HG03460 (cell line): Measurements from ENCODE around the gene CXCL16.
"Not testable (repeated sequence)": the region's sequence is repeated elsewhere in the genome, so short reads cannot be mapped to it uniquely, and the experiment has no call there.

Experiments
- ATAC-seq: cut with Tn5 transposase; IDR thresholded peaks from one replicate; pipeline ENCODE4 v1.9.1; 2021; ENCODE audit not compliant: unreplicated experiment

Gene CXCL16

DNA sequence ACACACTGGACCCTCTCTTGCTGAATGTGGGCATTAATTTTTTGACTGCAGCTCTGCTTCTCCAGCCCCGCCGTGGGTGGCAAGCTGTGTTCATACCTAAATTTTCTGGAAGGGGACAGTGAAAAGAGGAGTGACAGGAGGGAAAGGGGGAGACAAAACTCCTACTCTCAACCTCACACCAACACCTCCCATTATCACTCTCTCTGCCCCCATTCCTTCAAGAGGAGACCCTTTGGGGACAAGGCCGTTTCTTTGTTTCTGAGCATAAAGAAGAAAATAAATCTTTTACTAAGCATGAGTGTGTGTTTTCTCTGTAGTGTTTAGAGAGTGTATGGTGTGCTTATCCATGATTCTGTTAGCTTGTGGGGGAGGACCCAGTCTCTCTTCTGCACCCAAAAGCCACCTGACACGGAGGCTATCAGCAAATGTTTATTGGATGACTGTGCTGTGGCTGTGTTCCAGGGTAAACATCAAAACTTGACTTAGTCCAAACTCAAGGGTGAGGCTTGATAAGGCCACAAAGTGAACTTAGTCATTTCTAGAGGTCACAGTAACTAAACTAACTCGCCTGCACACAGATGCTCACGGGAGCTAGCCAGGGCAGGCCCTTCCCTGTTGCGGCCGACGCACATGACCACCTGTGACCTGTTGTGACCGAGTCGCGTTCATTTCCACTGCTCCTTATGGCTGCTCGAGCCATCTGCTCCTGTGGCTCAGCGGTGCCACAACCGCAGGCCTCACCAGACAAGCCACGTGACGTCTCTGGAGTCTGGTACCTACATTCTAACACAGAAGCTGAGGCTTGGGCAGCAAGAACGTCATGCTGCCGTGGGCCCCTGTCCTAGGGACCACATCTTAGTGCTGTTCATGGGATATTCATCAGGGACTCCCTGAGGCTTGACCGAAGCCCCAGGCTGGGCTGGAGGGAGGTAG is 18.3 kb downstream of the CXCL16 start:
- ATAC-seq, result no peak

DNA sequence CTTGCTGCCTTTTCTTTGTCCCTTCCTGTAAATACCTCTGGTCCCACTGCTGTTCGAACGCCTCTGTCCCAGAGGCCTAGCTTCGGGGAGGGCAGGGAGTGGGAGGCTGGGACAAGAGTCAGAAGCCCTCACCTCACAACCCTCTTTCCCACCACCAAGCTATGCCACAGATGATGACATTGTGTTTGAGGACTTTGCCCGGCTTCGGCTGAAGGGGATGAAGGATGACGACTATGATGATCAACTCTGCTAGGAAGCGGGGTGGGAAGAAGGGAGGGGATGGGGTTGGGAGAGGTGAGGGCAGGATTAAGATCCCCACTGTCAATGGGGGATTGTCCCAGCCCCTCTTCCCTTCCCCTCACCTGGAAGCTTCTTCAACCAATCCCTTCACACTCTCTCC is 18.9 kb downstream of the CXCL16 start:
- no peak for ATAC-seq

DNA sequence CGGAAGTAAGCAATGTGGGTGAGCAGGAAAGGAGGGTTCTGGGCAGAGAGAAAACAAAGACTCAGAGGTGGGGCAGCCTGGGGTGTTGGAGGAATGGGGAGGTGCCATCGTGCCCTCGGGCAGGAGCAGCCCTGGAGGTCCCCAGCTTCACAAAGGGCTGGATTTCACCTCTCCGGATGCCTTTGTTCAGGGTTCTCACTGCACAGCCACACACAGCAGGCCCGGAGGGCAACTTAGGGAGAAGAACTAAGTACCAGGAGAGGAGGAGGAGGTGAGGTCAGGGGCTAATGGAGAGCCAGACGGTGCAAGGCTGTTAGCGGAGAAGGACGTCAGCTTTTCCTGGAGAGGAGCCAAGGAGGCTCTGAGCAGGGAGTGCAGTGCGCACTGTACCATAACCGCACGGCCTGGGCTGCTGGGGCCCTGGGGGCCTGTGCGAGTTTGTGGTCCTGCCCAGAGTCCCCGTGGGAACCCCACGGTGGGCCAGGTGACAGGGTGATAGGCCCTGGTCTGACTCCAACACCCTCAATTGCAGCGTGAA is 20.0 kb downstream of the CXCL16 start:
- no peak for ATAC-seq

DNA sequence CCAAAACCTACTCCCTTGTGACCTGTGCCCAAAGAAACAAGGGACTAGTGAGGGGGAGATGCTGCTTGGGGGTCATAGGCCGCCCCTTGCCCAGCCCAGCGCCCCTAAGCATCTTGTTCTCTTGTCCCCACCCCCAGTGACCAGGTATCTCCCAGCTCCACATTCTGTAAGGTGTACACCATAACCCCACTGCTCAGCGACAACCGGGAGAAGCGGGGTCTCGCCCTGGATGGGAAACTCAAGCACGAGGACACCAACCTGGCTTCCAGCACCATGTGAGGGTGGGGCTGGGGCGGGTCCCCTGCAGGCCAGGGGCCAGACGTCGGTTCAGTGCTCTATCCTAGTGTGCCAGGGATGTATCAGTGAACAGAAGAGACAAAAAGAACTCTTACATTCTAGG is 20.6 kb downstream of the CXCL16 start:
- no peak for ATAC-seq

DNA sequence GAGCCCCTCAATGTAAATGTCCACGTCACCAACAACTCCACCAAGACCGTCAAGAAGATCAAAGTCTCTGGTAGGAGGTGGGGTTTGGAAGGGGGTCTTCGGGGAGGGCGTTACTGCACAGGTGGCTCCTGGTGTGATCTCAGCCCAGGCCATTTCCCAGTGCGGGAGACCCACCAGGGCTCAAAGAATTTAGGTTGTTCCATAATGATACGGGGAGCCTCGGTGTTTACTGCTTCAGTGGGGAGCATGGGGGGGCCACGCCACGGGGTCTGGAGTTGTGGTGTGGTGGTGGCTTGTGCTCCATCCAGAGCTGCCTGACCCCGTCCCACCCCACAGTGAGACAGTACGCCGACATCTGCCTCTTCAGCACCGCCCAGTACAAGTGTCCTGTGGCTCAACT is 21.5 kb downstream of the CXCL16 start:
- ATAC-seq, result no peak

DNA sequence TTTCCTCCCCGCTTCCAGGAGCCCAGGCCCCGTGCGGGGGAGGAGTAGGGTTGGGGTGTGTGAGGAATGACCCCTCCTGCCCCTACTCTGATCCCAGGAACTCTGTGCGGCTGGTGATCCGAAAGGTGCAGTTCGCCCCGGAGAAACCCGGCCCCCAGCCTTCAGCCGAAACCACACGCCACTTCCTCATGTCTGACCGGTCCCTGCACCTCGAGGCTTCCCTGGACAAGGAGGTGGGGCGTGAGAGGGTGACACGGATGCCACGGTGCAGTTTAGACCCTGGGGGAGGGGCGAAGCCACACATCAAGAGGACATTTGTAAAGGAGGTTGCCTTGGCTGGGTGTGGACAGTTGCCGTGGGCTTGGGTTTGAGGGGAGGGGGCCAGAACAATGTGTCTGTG is 21.9 kb downstream of the CXCL16 start:
- ATAC-seq, result no peak

DNA sequence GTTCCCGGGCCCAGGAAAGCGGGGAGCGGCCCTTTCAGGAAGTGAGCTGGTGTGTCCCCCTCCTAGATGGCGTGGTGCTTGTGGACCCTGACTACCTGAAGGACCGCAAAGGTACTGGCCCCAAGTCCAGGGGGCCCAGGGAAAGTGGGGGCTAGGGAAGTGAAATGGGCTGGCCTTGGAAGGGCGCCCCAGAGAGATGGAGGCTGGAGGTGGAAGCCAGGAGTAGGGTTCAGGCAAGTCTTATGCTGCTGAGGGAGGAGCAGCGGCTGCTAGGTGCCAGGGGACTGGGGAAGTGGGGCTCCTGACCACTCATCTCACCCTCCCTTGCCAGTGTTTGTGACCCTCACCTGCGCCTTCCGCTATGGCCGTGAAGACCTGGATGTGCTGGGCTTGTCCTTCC is 23.6 kb downstream of the CXCL16 start:
- ATAC-seq, result no peak

DNA sequence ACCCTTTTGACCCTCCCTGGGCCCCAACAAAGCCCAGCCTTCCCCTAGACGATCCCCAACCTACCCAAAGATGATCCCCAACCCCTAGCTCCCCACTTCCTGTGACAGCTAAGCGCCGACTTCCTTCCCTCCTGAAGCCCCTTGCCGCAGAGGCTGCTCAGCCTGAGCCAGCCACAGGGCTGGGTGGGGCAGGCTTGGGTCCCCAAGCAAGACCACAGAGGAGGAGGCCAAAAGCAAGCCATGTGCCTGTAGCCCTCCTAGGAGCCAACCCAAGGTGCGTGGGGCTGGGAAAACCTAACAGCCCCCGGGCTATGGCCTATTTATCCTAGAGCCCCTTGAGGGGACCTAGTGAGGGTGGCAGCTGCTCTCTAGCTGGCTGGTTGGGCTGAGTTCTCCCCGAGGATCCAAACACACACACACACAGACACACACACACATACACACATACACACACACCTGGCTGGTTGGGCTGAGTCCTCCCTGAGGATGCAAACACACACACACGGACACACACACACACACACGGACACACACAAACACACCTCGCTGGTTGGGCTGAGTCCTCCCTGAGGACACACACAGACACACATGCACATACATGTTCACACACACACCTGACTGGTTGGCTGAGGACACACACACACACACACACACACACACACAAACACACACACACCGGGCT is 24.5 kb downstream of the CXCL16 start:
- ATAC-seq, result no peak

DNA sequence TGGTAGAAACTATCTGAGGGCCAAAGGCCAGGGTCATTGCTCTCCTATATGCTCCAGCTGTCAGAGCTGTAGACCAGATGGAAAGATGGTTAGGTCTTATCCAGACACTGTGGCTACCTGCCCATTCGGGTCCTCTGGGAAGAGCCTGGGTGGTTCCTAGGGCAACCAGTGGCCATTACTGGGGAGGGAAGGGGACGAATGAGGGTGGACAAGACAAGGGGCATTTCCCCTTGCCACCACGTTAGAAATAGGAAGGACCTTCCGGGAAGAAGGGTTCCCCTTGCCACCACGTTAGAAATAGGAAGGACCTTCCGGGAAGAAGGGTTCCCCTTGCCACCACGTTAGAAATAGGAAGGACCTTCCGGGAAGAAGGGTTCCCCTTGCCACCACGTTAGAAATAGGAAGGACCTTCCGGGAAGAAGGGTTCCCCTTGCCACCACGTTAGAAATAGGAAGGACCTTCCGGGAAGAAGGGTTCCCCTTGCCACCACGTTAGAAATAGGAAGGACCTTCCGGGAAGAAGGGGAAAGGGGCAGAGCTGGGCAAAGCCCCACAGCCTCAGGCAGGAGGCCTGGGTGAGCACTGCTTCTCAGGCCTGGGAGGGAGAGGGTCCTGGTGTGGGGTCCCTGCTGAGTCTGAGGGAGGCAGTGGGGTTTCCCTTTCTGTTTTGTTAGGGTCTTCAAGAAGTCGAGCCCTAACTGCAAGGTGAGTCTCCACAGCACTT is 25.2 kb downstream of the CXCL16 start:
- ATAC-seq, result not testable (repeated sequence)

DNA sequence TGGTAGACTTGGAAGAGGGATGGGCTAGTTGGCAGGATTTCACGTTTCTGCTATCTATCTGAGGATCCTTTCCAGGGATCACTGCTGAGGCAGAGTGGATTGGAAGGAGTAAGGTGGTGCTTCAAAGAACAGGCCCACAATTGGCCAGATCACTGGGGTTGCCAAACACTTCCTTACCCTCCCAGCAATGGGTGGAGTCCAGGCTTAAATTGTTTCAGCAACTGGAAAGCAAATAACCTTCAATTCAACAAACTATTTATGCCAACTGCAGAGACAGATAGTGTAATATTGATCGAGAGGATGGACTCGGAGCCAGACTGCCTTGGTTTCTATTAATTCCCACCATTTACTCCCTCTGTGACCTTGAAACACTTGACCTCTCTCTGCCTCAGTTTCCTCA is 27.2 kb downstream of the CXCL16 start:
- no peak for ATAC-seq

DNA sequence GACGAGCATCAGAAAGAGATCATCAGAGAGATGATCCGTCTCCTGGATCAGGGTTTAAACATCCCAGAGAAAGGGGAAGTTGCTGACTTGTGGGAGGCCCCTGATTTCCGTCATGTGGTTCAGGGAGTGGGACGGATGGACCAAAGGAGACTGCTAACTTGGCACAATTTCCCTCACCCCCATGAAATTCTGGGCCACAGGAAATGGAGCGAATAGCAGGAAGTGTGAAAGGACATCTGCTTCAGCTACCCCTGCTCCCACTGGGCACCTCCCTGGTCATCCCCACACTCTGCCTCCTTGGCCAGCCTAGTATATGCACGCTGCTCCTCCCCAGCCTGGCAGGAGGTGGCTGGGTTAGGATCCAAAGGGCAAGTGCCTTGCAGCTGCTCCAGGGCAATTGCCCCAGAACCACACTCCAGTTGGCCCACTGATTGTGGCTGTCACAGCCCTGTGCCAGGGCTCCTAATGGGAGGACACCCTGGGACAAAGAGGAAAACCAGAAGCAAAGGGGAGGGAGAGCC is 28.0 kb downstream of the CXCL16 start:
- ATAC-seq, result no peak

DNA sequence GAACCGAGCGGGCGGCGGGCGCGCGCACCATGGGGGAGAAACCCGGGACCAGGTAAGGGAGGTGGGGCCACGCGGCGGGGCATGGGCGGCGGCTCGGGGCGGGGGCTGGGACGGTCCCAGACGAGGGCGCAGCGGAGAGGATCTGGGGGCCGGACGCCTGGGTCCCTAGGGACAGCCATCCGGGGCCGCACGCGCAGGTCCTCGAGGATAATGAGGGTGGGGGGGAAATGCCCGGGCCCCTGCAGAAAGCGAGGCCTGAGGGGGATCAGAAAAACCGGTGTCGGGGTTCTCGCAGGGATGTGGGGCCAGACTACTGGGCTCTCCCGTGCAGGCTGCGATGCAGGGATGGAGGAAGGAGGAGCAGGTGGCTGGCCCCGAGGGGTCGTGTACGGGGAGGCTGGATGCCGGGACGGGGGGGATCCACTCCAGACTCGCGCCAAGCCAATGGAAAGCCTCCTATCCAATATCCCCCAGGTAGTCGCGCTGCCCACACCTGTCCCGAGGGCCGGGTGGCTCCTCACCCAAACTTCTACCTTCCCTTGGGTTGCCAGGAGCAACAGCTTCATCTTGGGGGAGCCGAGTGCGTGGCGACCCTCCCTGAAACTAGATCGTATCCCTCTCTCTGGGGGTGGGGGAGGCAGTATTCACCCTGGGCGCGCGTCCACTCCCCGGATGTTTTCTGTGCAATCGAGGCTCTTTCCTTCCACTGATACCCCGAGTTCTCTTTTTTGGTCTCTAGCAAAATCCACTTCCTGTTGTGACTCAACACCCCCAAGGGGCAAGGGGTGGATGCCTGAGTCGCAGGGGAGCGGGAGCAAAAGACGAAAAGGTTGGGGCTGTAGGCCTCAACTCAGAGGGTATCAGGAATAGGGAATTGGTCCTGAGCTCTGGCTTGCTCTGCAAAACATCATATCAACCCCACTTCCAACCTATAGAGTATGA is 28.8 kb downstream of the CXCL16 start:
- ATAC-seq, result peak; percentile 7

DNA sequence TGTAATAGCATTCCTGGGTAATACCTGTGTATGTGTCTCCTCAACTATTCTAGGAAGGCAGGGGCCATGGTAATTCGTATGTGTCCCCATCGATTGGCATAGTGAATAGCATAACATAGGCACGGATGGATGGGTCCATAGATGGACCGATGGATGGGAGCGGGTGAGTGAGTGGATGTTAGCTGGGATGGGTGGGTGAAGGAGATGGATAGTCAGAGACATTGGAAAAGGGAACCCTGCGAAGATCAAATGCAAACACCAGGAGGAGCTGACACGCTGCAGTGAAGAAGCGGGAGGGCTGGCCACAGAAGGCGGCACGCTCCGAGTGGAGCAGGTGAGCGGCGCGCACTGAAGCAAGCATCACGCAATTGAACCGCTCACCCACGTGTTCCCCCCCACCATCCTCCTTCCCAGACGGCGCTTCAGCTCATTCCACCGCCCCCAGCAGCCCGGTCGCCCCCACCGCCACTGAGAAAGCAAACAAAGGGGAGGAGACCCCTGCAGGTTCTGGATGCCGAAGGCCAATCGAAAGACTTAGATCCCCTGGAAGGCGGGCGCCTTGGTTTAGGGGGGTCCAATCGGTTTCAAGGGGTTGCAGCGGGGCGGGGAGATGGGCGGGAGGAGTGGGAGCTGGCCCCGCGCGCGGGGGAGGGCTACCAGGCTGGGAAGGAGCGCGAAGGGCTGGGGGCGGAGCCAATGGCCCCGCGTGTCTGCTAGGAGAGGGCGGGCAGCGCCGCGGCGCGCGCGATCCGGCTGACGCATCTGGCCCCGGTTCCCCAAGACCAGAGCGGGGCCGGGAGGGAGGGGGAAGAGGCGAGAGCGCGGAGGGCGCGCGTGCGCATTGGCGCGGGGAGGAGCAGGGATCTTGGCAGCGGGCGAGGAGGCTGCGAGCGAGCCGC is 29.7 kb downstream of the CXCL16 start, which contains the start of gene ARRB2:
Gene ARRB2 (plus strand): TSS at position 839 of the 899 bp plus-strand sequence. CDS start 90 bp downstream, outside the sequence.
- peak; percentile 85 for ATAC-seq

DNA sequence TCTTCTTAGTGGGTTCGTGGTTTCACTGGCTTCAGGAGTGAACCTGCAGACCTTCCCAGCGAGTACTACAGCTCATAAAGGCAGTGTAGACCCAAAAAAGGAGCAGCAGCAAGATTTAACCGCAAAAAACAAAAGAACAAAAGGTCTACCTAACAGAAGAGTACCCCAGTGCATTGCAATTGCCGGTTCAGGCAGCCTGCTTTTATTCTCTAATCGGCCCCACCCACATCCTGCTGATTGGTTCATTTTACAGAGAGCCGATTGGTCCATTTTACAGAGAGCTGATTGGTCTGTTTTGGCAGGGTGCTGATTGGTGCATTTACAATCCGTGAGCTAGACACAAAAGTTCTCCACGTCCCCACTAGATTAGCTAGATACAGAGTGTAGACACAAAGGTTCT is 31.3 kb downstream of the CXCL16 start:
- ATAC-seq, result no peak

DNA sequence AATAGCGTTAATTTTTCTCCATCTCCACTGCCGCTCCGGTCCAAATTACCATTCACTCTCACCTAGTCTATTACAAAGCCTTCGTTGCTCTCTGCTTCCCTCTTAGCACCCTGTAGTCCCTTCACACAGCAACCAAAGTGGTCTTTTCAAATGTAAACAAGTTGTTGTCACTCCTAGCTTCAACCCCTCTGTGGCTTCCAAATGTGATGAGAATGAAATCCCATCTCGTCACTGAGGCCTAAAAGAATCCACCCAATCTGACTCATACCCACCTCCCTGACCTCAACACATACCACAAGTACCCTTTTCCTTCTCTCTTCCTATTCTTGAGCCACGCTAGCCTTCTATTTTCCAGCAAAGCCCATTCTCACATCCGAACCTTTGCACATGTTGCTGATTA is 33.6 kb downstream of the CXCL16 start:
- ATAC-seq, result no peak

DNA sequence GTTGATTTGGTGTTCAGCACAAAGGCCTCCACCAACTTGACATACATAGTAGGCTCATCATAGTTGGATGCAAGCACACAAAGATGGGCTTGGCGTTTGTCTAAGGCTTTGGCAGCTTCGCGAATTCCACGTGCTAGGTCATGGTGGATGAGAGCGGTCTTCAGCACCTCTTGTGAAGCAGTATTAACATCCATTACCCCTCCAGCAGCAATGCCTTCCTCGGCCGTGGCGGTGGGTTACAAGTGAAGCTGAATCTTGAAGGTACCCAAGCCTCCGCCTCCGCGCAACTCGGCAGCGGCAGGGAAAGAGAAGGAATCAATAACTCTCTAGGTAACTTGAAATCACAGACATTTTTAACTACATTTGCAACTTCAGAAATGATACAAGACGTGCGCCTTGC is 34.7 kb downstream of the CXCL16 start:
- ATAC-seq, result no peak

DNA sequence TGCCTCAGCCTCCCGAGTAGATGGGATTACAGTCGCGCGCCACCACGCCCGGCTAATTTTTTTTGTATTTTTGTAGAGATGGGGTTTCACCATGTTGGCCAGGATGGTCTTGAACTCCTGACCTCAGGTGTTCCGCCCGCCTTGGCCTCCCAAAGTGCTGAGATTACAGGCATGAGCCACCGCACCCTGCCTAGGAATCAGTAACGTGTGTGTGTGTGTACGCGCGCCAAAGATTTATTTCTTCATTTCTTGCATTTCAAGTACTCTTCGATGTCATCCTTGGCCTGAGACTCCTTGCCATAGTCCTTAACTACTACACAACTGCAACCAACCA is 35.2 kb downstream of the CXCL16 start:
- ATAC-seq, result not testable (repeated sequence)

DNA sequence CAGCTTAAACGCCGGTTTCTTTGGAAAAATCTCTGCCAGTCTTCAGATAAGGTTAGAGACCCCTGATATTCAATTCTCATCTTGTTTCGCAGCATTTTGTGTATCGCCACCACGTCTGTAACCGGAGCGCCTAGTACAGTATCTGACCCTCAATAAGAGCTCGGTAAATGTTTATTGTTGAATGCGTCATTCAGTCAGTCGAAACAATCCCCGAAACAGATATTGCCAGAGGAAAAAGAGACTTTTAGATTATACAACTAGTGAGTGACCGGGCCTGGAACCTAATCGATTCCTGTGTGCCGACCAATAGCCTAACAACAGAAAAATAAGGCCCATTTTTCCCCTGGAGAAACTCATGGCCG is 36.4 kb downstream of the CXCL16 start:
- ATAC-seq, result no peak

DNA sequence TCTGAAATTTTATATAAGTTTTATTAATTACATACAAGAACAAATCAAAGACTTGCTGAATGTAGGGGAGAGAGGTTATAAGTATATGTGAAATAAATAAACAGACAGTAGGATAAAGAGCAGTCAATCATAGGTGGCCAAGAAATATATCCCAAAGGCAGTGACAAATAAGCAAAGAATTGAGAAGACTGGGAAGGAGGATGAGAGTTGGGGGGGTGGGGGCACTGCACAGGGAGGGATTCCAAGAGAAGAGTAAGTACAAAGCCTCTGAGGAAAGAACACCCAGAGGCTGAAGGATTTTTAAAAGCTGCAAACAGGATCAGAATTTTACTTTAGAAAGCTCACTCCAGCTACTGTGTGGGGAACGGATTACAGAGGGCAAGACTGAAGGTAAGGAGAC is 38.6 kb downstream of the CXCL16 start:
- no peak for ATAC-seq
